B cell (primary cell): ENCODE data around the gene DDX24. TPM values are rescaled to one million over a fixed set of nuclear protein-coding genes. Genes with fewer than 3 reads are reported as not detected.

ENCODE experiments used
- ATAC-seq: fragments of 200-7000 bp; cut with Tn5 transposase; one replicate; pipeline ENCODE4 v1.10.0; 2021; ENCODE audit warnings: low read depth, mild to moderate bottlenecking, moderate number of reproducible peaks, moderate library complexity
- CTCF ChIA-PET: fragments of 350-600 bp; sonication (Branson Sonifier 250); formaldehyde crosslinking; loops from one replicate; lab custom pipeline; 2021; ENCODE audit warnings: antibody characterized with exemption, inconsistent platforms; lab: Charles Lee
- POLR2A ChIA-PET: fragments of 350-600 bp; sonication (Branson Sonifier 250); formaldehyde crosslinking; loops from one replicate; lab custom pipeline; 2021; ENCODE audit warnings: antibody characterized with exemption; lab: Charles Lee
- DNase-seq: peaks from one replicate; pipeline ENCODE4 v3.0.0; 2013
- H2AFZ ChIP-seq: 2 replicates; pipeline ENCODE4 v1.6.1; 2012; ENCODE audit warnings: mild to moderate bottlenecking, low read depth, low read length; ENCODE audit not compliant: insufficient read depth, poor library complexity, severe bottlenecking
- H3K27ac ChIP-seq, 2 donors: 1 replicate in 1 of 2; 2 replicates in 1 of 2; pipeline ENCODE4 v1.5.1; 2012 to 2013; ENCODE audit warnings: low read length in 2 of 2, mild to moderate bottlenecking in 2 of 2, moderate library complexity in 1 of 2
- H3K27me3 ChIP-seq, 4 experiments: fragments of 200-600 bp in 1 of 4; sonication (generic) in 1 of 4; replicated peaks in 1 of 4; 1 replicate in 2 of 4; 2 replicates in 2 of 4; pipeline versions ENCODE4 v1.6.1 to v1.7.0; 2013 to 2016; ENCODE audit warnings: low read length in 3 of 4, mild to moderate bottlenecking in 2 of 4, mixed read lengths in 1 of 4, moderate library complexity in 1 of 4; ENCODE audit not compliant: insufficient read depth in 4 of 4, control insufficient read depth in 3 of 4; ENCODE audit errors: control extremely low read depth in 1 of 4
- H3K36me3 ChIP-seq, 2 experiments: replicated peaks in 1 of 2; 1 replicate in 1 of 2; 2 replicates in 1 of 2; pipeline versions ENCODE4 v1.6.1 to v1.7.1; 2013; ENCODE audit warnings: low read length in 1 of 2; ENCODE audit not compliant: insufficient read depth in 2 of 2, control insufficient read depth in 1 of 2; ENCODE audit errors: control extremely low read depth in 1 of 2, extremely low read depth in 1 of 2
- H3K4me1 ChIP-seq, 2 donors: fragments of 200-600 bp in 1 of 2; sonication (generic) in 1 of 2; 1 replicate in 1 of 2; 2 replicates in 1 of 2; pipeline versions ENCODE4 v1.5.1 to v1.6.1; 2013 to 2017; ENCODE audit warnings: low read length in 2 of 2; ENCODE audit not compliant: control insufficient read depth in 2 of 2, insufficient read depth in 2 of 2
- H3K4me2 ChIP-seq: replicated peaks from 2 replicates; pipeline ENCODE3; 2012; ENCODE audit warnings: mild to moderate bottlenecking, low read depth, low read length; ENCODE audit not compliant: poor library complexity, severe bottlenecking
- H3K4me3 ChIP-seq, 5 experiments: fragments of 200-600 bp in 1 of 5; sonication (generic) in 1 of 5; 1 replicate in 3 of 5; 2 replicates in 2 of 5; pipeline versions ENCODE4 v1.5.1 to v1.7.0; 2011 to 2016; ENCODE audit warnings: low read length in 4 of 5, mild to moderate bottlenecking in 4 of 5, low read depth in 2 of 5, control low read depth in 1 of 5, moderate library complexity in 1 of 5; ENCODE audit not compliant: insufficient read depth in 1 of 5; ENCODE audit errors: control extremely low read depth in 1 of 5, extremely low read depth in 1 of 5
- H3K79me2 ChIP-seq: fragments of 200-600 bp; sonication (generic); one replicate; pipeline ENCODE4 v1.6.0; 2016; ENCODE audit warnings: low read length; ENCODE audit not compliant: control insufficient read depth, insufficient read depth
- H3K9ac ChIP-seq: fragments of 200-600 bp; sonication (generic); 2 replicates; pipeline ENCODE4 v1.6.1; 2017; ENCODE audit warnings: mild to moderate bottlenecking, low read length, moderate library complexity
- H3K9me3 ChIP-seq, 3 donors: one replicate each; pipeline versions ENCODE4 v1.6.1 to v1.7.1; 2013; ENCODE audit warnings: low read length in 2 of 3; ENCODE audit not compliant: control insufficient read depth in 2 of 3, insufficient read depth in 1 of 3; ENCODE audit errors: control extremely low read depth in 1 of 3
- H4K20me1 ChIP-seq: 2 replicates; pipeline ENCODE4 v1.6.0; 2012; ENCODE audit warnings: mild to moderate bottlenecking, low read length; ENCODE audit not compliant: insufficient read depth, control insufficient read depth, poor library complexity, severe bottlenecking
- H3K27ac Mint-ChIP-seq: one replicate; pipeline ENCODE4 v1.8.0; 2021; ENCODE audit warnings: mixed read lengths
- H3K27me3 Mint-ChIP-seq: one replicate; pipeline ENCODE4 v1.8.0; 2021; ENCODE audit warnings: mixed read lengths
- H3K4me1 Mint-ChIP-seq: one replicate; pipeline ENCODE4 v1.8.0; 2021; ENCODE audit warnings: mixed read lengths
- H3K4me3 Mint-ChIP-seq: one replicate; pipeline ENCODE4 v1.8.0; 2021; ENCODE audit warnings: mixed read lengths
- H3K9me3 Mint-ChIP-seq: one replicate; pipeline ENCODE4 v1.8.0; 2022; ENCODE audit warnings: mixed read lengths; ENCODE audit not compliant: insufficient read depth
- EZH2 ChIP-seq: IDR thresholded peaks from 2 replicates; pipeline ENCODE4 v1.6.1; 2012; ENCODE audit warnings: borderline replicate concordance, low read depth, mild to moderate bottlenecking, moderate library complexity, low read length; ENCODE audit not compliant: insufficient read depth, poor library complexity, severe bottlenecking
- WGBS: methylation state at CpG from one replicate; pipeline ENCODE4 v1.1.5; 2013; ENCODE audit warnings: missing lambda C conversion rate; ENCODE audit not compliant: insufficient coverage; 5-methylcytosine and 5-hydroxymethylcytosine counted together
- intact Hi-C: fragments of 100-400 bp; cut with micrococcal nuclease; formaldehyde crosslinking; loops from one replicate; pipeline ENCODE4 v1.10.0; 2022
- polyA plus RNA-seq: library from polyadenylated mRNA; depleted of rRNA; stranded (reverse); fragments of >200 nt; gene quantifications from 2 replicates; pipeline ENCODE4 v1.2.3, GENCODE V29; 2012
- total RNA-seq, 2 donors: library from RNA; stranded (reverse); fragments of 120-200 nt in 1 of 2; gene quantifications; 1 replicate in 1 of 2; 2 replicates in 1 of 2; pipeline versions ENCODE4 v1.2.3 to v1.2.4, GENCODE V29; 2013 to 2022
- TF ChIP-seq, protein P1 (sequence below): fragments of 200-600 bp; IDR thresholded peaks from one replicate; pipeline ENCODE4 v1.8.0; 2022; ENCODE audit warnings: antibody characterized with exemption, mild to moderate bottlenecking

The DDX24 gene
- total and polyA plus RNA-seq, 2 donors (not counting 1 experiment from before 2014, with no cell fraction given), result 145 to 211 TPM

DNA sequence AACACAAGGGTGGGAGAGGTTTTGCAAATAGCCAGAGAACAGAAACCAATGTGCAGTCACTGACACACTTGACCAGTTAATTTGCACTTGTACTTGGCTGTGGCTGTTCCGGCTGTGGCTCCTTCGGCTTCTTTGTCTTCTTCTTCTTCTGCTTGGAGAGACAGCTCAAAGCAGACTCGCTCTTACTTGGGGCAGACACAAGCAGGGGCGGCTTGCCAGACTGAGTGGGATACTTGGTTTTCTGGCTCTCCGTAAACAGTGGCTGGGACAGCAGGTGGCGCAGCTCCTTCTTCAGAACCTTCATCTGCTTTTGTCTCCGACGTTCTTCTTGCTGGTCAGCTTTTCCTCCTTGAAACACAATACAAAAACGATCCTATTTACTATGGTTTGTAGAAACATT is 29.9 kb downstream of the DDX24 start:
- no peak for ATAC-seq
- TF ChIP-seq, protein P1, sequence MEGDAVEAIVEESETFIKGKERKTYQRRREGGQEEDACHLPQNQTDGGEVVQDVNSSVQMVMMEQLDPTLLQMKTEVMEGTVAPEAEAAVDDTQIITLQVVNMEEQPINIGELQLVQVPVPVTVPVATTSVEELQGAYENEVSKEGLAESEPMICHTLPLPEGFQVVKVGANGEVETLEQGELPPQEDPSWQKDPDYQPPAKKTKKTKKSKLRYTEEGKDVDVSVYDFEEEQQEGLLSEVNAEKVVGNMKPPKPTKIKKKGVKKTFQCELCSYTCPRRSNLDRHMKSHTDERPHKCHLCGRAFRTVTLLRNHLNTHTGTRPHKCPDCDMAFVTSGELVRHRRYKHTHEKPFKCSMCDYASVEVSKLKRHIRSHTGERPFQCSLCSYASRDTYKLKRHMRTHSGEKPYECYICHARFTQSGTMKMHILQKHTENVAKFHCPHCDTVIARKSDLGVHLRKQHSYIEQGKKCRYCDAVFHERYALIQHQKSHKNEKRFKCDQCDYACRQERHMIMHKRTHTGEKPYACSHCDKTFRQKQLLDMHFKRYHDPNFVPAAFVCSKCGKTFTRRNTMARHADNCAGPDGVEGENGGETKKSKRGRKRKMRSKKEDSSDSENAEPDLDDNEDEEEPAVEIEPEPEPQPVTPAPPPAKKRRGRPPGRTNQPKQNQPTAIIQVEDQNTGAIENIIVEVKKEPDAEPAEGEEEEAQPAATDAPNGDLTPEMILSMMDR, result peak; percentile 8
- no peak for TF ChIP-seq EZH2

DNA sequence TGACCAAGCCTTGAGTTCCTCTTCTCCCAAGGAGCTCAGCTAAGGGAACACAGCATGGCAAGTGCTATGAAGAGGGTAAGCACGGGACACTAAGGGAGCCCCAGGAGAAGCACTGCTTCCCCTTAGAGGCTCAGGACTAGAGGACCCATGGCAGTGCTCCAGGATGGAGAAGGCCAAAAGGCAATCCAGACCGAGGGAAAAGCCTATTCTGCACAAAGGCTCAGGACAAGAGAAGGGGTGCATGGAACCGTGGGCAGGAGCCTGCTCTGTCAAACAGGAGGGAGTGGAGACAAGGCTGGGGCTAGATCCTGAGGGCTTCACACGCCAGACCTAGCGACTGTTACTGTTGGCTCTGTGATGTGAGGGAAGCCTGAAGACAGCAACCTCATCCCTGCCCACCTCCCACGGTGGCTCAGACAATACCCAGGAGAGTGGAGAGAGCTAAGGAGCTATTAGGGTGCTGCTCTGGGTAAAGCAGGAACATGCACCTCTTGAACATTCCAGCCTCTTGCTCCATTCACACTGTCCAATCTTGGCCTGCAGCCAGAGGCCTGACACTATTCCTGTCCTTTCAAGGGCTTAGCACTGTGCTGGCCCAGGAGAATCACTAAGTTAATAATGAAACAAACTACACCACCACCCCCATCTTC is 30.6 kb downstream of the DDX24 start:
- no peaks in the 10 kb centered on the region for H3K9me3 Mint-ChIP-seq

More for the DNA sequence above, 29.9 kb downstream of the DDX24 start:
- Mint-ChIP-seq H3K4me1 (no peaks in the 10 kb centered on the region), H3K27me3 (no peaks in the 10 kb centered on the region), H3K27ac (no peak overlapping the region), H3K9me3 (no peaks in the 10 kb centered on the region), H3K4me3 (no peak overlapping the region)
- no peak overlapping the region for H3K27ac ChIP-seq
- H3K9ac ChIP-seq, result no peak overlapping the region
- no peaks in the 10 kb centered on the region for H3K27me3 ChIP-seq
- H3K9me3 ChIP-seq, result no peaks in the 10 kb centered on the region
- CTCF ChIA-PET, result interaction anchor here (1.3 to 6.4 kb wide), 3 partner anchors 14 to 85 kb away, joined by 3 to 37 read pairs (median 22); no protein-coding TSS in a partner anchor
- POLR2A ChIA-PET, result no interaction called here
- no peak overlapping the region for H3K4me3 ChIP-seq
- no peak for DNase-seq
- H4K20me1 ChIP-seq, result peaks cover 19% of the 10 kb centered on the region
- WGBS, result 86% methylated on average over 6 of the region's 9 CpGs
- H3K79me2 ChIP-seq, result no peaks in the 10 kb centered on the region
- H3K4me2 ChIP-seq, result no peak overlapping the region
- no peaks in the 10 kb centered on the region for H3K4me1 ChIP-seq
- no peak overlapping the region for H2AFZ ChIP-seq
- intact Hi-C loops, result no loop called here
- H3K36me3 ChIP-seq, result peaks cover 22 to 94% of the 10 kb centered on the region in 2 experiments

More for the DNA sequence above, 30.6 kb downstream of the DDX24 start:
- 93% methylated on average over 4 of the region's 6 CpGs for WGBS
- Histone ChIP-seq H3K9me3 (no peaks in the 10 kb centered on the region), H3K4me1 (no peaks in the 10 kb centered on the region), H3K4me2 (no peak overlapping the region), H3K9ac (no peak overlapping the region), H3K36me3 (peaks cover 18 to 93% of the 10 kb centered on the region in 2 experiments), H3K79me2 (no peaks in the 10 kb centered on the region), H2AFZ (no peak overlapping the region), H4K20me1 (peaks cover 11% of the 10 kb centered on the region), H3K27ac (no peak overlapping the region), H3K27me3 (no peaks in the 10 kb centered on the region), H3K4me3 (no peak overlapping the region)
- Mint-ChIP-seq H3K27me3 (no peaks in the 10 kb centered on the region), H3K4me3 (no peak overlapping the region), H3K27ac (no peak overlapping the region), H3K4me1 (no peaks in the 10 kb centered on the region)
- DNase-seq (no peak), ATAC-seq (no peak)
- CTCF ChIA-PET, result interaction anchor here (2.9 to 6.4 kb wide), 3 partner anchors 13 to 86 kb away, joined by 8 to 37 read pairs (median 22); no protein-coding TSS in a partner anchor
- TF ChIP-seq, protein P1, result no peak
- TF ChIP-seq EZH2, result no peak
- POLR2A ChIA-PET, result no interaction called here
- intact Hi-C loops, result no loop called here
